Adrenal gland (tissue), 5 donors: ENCODE results near the gene SF3B2.

Experiments used
- POLR2A ChIP-seq, 2 donors: fragments of 450-650 bp; IDR thresholded peaks; one replicate each; pipeline ENCODE4 v1.6.1; 2017; ENCODE audit warnings: antibody characterized with exemption in 2 of 2, mild to moderate bottlenecking in 2 of 2, moderate library complexity in 1 of 2
- TF ChIP-seq, protein P1 (sequence below), 6 experiments: fragments of 450-650 bp in 4 of 6; fragments of 200-600 bp in 2 of 6; sonication (generic) in 1 of 6; IDR thresholded peaks; 1 replicate in 5 of 6; 2 replicates in 1 of 6; pipeline versions ENCODE4 v1.5.1 to v1.8.0; 2016 to 2021; ENCODE audit warnings: antibody characterized with exemption in 6 of 6, mild to moderate bottlenecking in 2 of 6, moderate library complexity in 1 of 6
- donor health status: DM: no; HTN: no; CAD: no.

DNA sequence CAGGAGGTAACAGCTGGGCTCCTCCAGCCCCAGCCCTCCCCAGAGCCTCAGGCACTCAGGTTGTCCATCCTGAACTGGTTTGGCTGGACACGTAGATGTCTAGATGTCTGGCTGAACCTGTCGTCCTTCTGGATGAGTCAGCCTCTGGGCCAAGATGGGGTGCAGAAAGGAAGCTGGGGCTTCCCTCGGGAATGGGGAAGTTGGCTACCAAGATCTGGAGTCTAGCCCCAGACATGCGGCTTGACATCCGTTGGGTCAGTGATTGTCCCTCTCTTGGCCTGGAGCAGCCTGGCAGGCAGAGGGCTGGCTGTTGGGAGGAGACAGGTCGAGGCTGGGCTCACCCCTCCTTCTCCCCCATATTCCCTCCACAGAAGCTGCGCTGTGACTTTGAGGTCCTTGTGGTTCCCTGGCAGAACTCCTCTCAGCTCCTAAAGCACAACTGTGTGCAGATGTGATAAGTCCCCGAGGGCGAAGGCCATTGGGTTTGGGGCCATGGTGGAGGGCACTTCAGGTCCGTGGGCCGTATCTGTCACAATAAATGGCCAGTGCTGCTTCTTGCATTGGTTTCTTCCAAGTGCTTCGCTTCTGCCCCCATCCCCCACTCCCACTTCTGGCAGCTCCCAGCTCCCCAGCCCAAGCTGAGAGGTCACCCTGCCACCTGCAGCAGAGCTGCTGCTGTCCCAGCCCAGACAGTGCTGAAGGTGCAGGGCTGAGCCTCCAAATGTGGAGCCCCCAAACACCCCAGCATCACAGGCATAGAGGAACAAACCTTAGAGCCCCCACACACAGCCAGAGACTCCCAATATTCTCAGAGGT is 39.0 kb upstream of the SF3B2 start:
- TF ChIP-seq, protein P1, sequence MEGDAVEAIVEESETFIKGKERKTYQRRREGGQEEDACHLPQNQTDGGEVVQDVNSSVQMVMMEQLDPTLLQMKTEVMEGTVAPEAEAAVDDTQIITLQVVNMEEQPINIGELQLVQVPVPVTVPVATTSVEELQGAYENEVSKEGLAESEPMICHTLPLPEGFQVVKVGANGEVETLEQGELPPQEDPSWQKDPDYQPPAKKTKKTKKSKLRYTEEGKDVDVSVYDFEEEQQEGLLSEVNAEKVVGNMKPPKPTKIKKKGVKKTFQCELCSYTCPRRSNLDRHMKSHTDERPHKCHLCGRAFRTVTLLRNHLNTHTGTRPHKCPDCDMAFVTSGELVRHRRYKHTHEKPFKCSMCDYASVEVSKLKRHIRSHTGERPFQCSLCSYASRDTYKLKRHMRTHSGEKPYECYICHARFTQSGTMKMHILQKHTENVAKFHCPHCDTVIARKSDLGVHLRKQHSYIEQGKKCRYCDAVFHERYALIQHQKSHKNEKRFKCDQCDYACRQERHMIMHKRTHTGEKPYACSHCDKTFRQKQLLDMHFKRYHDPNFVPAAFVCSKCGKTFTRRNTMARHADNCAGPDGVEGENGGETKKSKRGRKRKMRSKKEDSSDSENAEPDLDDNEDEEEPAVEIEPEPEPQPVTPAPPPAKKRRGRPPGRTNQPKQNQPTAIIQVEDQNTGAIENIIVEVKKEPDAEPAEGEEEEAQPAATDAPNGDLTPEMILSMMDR (IDR thresholded peaks at IDR 0.05) = no peak
- TF ChIP-seq POLR2A (IDR thresholded peaks at IDR 0.05) = no peak
